Uterus (tissue), 4 donors: Measurements from ENCODE around the gene OPRM1. TPM values are rescaled to one million over a fixed set of nuclear protein-coding genes. Genes with fewer than 3 reads are reported as not detected.

Experiments
- DNase-seq, 2 donors: peaks; one replicate each; pipeline ENCODE4 v3.0.0-alpha.2; 2019 to 2020
- H3K27ac ChIP-seq, 2 donors: fragments of 200-600 bp; sonication (generic); 1 replicate in 1 of 2; 2 replicates in 1 of 2; pipeline ENCODE4 v1.5.1; 2016 to 2018
- H3K27me3 ChIP-seq, 2 donors: fragments of 200-600 bp; sonication (generic); one replicate each; pipeline ENCODE4 v1.5.1; 2018 to 2019; ENCODE audit warnings: control low read depth in 1 of 2
- H3K36me3 ChIP-seq, 2 donors: fragments of 200-600 bp; sonication (generic); one replicate each; pipeline ENCODE4 v1.5.1; 2019; ENCODE audit warnings: control low read depth in 1 of 2
- H3K4me1 ChIP-seq, 2 donors: fragments of 200-600 bp; sonication (generic); one replicate each; pipeline ENCODE4 v1.5.1; 2018 to 2019; ENCODE audit warnings: control low read depth in 1 of 2
- H3K4me3 ChIP-seq, 2 donors: fragments of 200-600 bp; sonication (generic); 1 replicate in 1 of 2; 2 replicates in 1 of 2; pipeline ENCODE4 v1.5.1; 2018 to 2019; ENCODE audit warnings: mild to moderate bottlenecking in 1 of 2
- H3K9me3 ChIP-seq, 2 donors: fragments of 200-600 bp; sonication (generic); one replicate each; pipeline ENCODE4 v1.5.1; 2019; ENCODE audit warnings: control low read depth in 1 of 2
- CTCF ChIP-seq, 4 experiments: fragments of 200-600 bp in 2 of 4; fragments of 450-650 bp in 2 of 4; sonication (generic) in 2 of 4; IDR thresholded peaks; one replicate each; pipeline ENCODE4 v1.5.1; 2016 to 2019; ENCODE audit warnings: antibody characterized with exemption in 4 of 4, mild to moderate bottlenecking in 2 of 4, moderate library complexity in 1 of 4
- POLR2A ChIP-seq, 2 donors: fragments of 450-650 bp; IDR thresholded peaks; one replicate each; pipeline ENCODE4 v1.6.1; 2016; ENCODE audit warnings: antibody characterized with exemption in 2 of 2, mild to moderate bottlenecking in 1 of 2, moderate library complexity in 1 of 2
- intact Hi-C: fragments of 100-400 bp; cut with DNase I; formaldehyde crosslinking; loops from one replicate; pipeline ENCODE4 v1.15.1; 2023; ENCODE audit warnings: low total_unique reads
- total RNA-seq, 4 donors: library from RNA; depleted of rRNA in 3 of 4; stranded (reverse); fragments of >200 nt in 3 of 4; gene quantifications; one replicate each; pipeline versions ENCODE4 v1.1.0 to v1.2.4, GENCODE V29; 2014 to 2023
- donor health status: DM: yes; HTN: yes; CAD: no.

Gene OPRM1
- total RNA-seq, 4 donors from 2014 or later = 0.14 TPM; not detected in 3

GRCh38 chr6:154122195-154122925, 83.3 kb downstream of the OPRM1 start:
- H3K4me1 ChIP-seq = no peaks in the 10 kb centered on the region
- H3K4me3 ChIP-seq = no peak overlapping the region
- no peaks in the 10 kb centered on the region for H3K36me3 ChIP-seq
- intact Hi-C loops = no loop called here
- TF ChIP-seq POLR2A (IDR thresholded peaks at IDR 0.05) (no peak), CTCF (IDR thresholded peaks at IDR 0.05) (no peak)
- no peak overlapping the region for H3K27ac ChIP-seq
- no peak for DNase-seq
- H3K27me3 ChIP-seq = no peaks in the 10 kb centered on the region
- H3K9me3 ChIP-seq = no peaks in the 10 kb centered on the region

GRCh38 chr6:154123155-154123956, 84.3 kb downstream of the OPRM1 start:
- intact Hi-C loops = no loop called here
- no peaks in the 10 kb centered on the region for H3K27me3 ChIP-seq
- no peaks in the 10 kb centered on the region for H3K36me3 ChIP-seq
- H3K4me3 ChIP-seq = no peak overlapping the region
- H3K27ac ChIP-seq = no peak overlapping the region
- H3K4me1 ChIP-seq = no peaks in the 10 kb centered on the region
- no peak for DNase-seq
- TF ChIP-seq CTCF (IDR thresholded peaks at IDR 0.05) (no peak), POLR2A (IDR thresholded peaks at IDR 0.05) (no peak)
- H3K9me3 ChIP-seq = no peaks in the 10 kb centered on the region

- no peaks in the 10 kb centered on the region for H3K36me3 ChIP-seq
- H3K4me1 ChIP-seq = no peaks in the 10 kb centered on the region
- no peaks in the 10 kb centered on the region for H3K27me3 ChIP-seq
- no peak for TF ChIP-seq CTCF (IDR thresholded peaks at IDR 0.05)
- no peak for TF ChIP-seq POLR2A (IDR thresholded peaks at IDR 0.05)
- H3K4me3 ChIP-seq = no peak overlapping the region
- H3K27ac ChIP-seq = no peak overlapping the region
- no peak for DNase-seq
- intact Hi-C loops = no loop called here
- no peaks in the 10 kb centered on the region for H3K9me3 ChIP-seq
Observed at GRCh38 chr6:154125421-154125820, 86.4 kb downstream of the OPRM1 start.

- Histone ChIP-seq H3K9me3 (no peaks in the 10 kb centered on the region), H3K36me3 (no peaks in the 10 kb centered on the region), H3K27ac (no peak overlapping the region), H3K4me1 (no peaks in the 10 kb centered on the region), H3K27me3 (no peaks in the 10 kb centered on the region), H3K4me3 (no peak overlapping the region)
- intact Hi-C loops = no loop called here
- DNase-seq = no peak
- no peak for TF ChIP-seq CTCF (IDR thresholded peaks at IDR 0.05)
- no peak for TF ChIP-seq POLR2A (IDR thresholded peaks at IDR 0.05)
Observed at GRCh38 chr6:154127657-154128056, 88.6 kb downstream of the OPRM1 start.

- DNase-seq = no peak
- H3K27me3 ChIP-seq = no peaks in the 10 kb centered on the region
- no peak overlapping the region for H3K4me3 ChIP-seq
- no peaks in the 10 kb centered on the region for H3K4me1 ChIP-seq
- TF ChIP-seq CTCF (IDR thresholded peaks at IDR 0.05) (no peak), POLR2A (IDR thresholded peaks at IDR 0.05) (no peak)
- no peaks in the 10 kb centered on the region for H3K36me3 ChIP-seq
- no peaks in the 10 kb centered on the region for H3K9me3 ChIP-seq
- H3K27ac ChIP-seq = no peak overlapping the region
- intact Hi-C loops = no loop called here
Observed at GRCh38 chr6:154134471-154135147, 95.6 kb downstream of the OPRM1 start.
